Stimulated activated CD4-positive, alpha-beta T cell treated with anti-CD3 and anti-CD28 coated beads, Interleukin-2, amount 100 ng/mL, for 48 hours (primary cell): ENCODE results near the gene MAPKAP1.
A peak's percentile ranks its signal among the peaks of the same experiment; 100 is the strongest.

ENCODE experiments used
- DNase-seq, 2 donors: peaks; one replicate each; pipeline ENCODE4 v3.0.0-alpha.2; 2020

The MAPKAP1 gene

DNA sequence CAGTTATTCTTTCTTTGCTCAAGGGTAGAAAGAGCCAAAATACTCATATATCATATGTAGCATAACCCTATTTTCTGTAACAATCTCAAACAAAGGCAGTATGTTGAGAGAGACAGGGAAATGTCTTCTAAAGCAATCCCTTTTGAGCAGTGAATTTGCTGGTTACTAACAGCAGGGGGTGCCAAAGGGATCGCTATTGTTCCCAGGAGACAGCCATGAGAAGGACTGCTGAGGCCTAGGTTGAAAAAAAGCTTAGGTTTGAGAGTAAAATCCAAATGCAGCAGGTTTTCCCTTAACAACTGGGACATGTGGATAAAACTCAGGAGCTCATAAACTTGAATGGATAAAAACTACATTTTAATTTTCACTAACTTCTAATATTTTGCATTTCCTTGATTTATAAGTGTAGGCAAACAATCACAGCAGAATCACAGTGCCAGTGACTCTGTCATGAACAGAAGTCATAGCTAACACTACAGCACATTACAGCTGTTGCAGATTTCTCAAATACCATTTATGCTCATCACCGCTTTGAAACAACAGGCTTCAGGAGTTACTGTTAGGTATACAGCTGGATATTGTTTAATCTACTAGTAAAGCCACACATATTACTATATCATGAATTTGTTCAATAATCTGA lies 148.4 kb downstream of the MAPKAP1 start:
- peak; percentile 46 to 49 for DNase-seq

DNA sequence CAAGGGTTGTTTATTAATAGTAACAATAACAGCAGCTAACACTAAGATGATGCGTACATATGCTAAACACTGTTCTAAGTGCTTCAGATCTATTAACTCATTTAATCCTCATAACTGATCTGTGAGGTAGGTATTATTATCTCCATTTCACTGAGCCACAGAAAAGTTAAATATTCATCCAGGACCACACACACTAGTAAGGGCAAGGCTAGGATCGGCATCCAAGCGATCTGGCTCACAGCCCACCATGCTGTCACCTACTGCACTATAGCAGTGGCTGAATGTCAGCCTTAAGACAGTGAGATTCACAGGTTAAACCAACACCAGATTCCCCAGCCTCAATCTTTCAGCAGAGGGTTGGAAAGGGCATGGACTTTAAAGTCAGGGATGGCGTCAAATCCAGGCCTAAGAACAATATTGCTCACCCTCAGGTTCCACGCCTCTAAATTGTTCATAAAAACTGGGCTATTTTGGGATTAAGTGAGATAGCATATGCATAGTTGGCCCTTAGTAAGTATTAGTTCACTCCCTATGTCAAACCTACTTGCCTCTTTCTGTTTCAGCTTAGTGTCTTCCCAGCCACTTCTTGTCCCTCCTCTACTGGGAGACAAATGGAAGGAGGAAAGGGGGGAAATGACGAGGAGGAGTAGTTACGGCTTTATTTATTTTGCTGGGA lies 150.8 kb downstream of the MAPKAP1 start:
- DNase-seq = no peak

DNA sequence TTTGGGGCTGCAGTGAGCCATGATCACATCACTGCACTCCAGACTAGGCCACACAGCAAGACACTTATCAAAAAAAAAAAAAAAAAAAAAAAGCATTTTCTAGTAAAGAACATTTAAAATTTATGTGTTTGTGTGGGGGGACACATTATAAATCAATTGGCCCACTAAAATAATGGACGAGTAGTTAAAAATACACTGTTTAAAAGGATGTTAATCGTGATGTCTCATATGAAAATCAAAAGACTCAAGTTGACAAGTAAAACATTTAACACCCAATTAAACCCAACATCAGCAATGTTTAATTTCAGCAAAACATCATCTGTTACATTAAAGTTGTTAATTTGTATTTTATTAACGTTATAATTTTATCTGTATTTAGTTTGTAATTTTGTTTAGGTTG lies 152.3 kb downstream of the MAPKAP1 start:
- DNase-seq = no peak

DNA sequence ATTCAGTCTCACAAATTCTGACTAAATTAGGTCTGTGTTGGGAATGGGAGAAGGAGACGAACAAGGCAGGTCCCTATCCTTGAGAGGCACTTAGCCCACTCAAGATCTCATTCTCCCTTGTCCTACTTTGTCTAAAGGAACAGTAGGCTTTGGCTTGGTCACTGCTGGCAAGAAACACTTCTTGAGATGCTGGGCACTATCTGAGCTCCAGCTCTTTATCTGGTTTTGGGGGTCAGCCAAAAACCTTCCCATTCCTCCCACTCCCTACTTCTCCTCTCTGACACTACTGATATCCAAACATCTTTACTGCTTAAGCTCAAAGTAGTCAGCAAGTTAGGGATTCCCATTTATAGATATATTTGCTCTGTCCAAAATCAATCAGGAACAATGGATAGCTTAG lies 155.2 kb downstream of the MAPKAP1 start:
- no peak for DNase-seq

DNA sequence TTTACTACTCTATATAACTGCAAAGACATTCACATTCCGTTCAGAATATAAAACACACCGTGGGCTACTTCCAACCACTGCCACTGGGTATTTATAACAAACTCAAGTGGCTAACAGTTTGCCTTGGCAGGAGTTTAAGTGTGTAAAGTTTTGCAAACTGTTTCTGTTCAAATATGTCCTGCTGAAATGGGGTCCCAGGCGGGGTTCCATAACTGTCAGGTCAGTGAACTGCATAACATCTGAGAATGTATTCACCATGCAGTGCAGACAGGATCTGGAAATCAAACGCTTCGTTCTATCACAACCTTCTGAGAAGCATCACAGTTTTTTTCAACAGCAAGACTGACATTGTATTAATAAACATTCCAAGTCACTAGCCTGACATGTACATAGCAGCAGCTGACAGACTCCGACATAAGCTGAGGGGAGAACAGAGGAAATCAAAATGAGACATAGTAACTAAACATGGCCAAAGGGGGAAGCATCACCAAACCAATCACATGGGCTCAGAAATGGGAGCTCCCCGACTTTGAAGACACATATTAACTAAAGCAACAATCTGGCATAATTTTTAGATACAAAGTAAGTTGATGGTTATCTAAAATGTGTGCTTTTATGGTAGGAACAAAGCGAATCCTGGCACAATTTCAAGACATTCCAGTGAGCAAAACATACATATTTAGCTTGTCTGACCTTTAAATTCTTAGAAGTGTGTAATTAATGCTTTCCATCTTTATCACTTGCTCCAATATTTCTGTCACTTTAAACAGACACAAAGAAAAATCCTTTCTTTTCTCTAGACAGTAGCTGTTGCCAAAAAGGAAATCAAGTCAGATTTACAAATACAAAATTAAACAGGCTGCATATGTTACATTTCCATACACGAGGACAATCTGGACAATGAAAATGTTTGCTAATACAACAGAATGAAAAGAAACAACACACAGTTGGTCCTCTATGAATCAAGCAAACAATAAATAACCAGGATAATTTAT lies 156.8 kb downstream of the MAPKAP1 start:
- no peak for DNase-seq

DNA sequence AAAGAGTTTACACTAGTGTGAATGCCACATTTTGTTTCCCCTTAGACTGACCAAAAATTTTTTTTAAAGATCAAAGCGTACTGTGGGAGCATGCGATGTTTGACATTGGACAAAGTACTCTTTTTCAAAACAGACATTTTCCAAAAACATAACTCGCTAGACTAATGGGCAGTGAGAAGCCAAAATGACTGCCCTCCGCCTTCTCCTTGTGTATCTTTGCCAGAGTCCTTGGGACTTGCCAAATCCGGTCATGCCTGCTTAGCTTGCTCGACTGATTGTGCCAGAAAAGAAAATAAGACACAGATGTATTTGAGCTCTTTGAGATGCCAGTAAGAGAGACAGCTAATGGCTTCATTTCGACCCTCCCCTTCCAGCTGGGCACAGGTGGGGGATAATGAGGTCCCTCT lies 157.5 kb downstream of the MAPKAP1 start:
- DNase-seq = no peak

DNA sequence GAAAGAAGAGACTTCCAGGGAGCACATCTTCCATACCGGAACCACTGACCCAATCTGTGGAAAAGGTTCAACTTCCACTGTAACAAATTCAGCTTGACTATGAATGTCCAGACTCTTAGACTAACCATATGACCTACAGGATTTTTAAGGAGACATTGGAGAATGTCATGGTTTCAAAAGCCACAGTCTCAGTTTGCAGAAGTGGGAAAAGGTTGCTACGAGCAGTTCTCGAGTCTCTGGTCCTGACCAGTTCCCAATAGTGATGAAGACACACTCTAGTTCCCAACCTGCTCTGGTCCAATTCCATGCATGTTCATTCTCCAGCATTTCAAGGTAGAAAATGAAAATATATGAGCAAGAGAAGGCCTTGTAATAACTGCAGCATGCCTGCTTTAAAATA lies 158.0 kb downstream of the MAPKAP1 start:
- no peak for DNase-seq

DNA sequence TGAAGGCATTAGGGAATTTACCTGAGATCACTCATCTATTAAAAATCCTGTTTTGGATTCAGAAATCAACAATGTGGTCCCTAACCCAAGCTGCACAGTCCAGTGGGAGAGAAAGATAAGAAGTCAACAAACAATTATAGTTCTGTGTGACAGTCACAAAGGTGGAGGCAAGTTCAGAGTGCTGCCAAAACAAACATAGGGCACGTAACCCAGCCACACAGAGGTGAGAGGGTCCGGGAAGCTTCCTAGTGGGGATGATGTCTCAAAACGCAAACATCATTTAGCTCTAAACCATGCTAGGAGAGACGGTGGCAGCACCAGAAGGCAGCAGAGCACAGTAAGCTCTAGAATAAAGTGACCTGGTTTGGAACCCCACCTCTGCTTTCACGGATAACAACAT lies 158.9 kb downstream of the MAPKAP1 start:
- no peak for DNase-seq

DNA sequence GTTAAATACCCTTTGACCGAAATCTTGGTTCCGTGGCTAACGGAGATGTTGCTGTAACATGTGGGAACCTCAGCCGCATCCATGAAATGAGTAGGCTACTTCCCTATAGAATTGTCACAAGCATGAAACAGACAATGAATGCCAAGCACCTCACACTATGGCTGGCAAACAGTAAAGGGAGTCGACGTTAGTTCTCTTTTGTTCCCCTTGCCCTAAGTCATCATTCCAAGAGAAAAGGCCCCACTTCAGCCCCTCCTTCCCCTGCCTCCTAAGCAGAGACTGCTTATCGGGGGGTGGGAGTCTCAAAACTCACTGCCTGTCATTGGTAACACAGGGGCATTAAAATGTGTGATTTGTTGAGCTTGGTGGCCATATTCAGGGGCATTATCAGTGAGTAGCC lies 159.6 kb downstream of the MAPKAP1 start:
- DNase-seq = no peak

DNA sequence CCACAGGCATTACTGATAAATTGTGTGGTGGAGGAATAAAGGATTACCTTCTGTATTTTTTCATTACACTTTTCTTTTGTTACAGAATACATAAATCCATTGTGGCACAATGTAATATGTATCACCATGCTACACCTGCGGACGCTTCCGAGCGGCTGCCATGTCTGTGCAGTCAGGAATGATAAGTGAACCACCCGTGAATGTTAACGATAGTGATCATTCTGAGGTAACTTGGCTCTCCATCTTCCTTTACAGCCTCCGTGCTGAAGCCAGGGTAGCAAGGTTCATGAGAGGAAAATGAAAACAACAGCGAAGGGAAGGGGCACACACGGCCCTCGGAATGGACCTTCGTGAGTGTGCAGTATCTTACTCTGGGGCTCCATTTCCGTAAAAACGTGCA lies 161.2 kb downstream of the MAPKAP1 start:
- no peak for DNase-seq

DNA sequence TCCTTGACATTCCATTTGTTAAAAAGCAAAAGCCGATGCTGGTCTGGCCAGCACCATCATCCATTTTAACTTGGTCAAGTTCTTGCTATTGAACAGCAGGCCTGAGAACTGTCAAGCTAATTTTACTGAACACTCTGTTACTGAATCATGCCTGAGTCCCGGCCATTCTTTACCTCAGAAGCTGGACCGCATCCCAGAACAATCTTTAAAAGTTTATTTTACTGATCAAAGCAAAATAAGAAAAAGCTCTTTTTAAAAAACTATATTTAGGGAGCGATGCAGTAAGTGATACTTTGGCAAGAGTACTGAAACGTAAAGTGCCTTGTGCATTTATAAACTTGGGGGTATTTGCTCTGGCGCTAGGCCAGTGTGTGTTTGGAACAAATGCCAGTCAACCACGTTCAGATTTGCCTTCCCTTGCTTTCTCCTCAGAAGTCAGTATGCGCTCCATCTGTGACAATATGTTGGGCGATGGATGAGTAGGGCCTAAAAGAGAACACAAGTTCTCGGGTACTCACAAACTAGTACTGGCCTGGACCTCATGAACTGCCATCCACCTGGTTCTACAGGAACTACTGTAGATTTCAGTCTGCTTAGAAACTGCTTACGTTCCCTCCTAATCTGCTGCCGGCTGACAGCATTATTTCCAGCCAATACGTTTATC lies 161.9 kb downstream of the MAPKAP1 start:
- no peak for DNase-seq

DNA sequence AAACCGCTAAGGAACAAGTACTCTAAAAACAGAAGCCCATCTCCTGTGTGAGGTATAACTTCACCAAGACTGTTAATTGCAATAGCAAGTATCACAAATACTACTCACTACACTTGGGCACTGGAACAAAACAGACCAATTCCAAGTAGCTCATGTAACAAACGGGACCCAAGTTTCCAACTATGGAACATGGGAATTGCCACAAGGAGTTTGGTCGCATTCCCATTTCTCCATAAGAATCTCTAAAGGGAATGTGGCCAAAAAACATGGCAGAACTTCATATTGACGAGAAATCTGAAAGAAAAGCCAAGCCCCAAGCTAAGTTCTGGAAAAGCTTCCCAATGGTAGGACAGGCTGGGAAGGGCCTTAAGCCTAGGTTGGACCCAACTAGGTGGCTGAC lies 162.5 kb downstream of the MAPKAP1 start:
- no peak for DNase-seq

DNA sequence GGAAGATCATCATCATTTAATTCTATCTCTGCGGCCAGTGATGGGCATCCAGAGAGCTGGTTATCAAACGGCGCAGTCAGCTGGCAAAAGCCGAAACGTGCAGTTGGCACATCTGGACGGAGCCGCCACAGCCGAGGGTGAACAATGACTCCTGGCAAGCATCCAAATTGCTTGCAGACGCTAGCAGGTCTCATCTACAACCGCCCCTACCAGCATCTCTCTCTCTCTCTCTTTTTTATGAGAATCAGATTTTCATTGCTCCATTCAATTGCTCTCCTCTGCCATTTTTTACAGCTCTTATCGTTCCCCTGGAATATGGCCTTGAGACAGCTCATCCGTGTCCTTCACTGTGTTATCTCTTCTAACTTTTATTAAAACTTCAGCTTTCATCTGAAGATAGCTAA lies 165.2 kb downstream of the MAPKAP1 start:
- no peak for DNase-seq

DNA sequence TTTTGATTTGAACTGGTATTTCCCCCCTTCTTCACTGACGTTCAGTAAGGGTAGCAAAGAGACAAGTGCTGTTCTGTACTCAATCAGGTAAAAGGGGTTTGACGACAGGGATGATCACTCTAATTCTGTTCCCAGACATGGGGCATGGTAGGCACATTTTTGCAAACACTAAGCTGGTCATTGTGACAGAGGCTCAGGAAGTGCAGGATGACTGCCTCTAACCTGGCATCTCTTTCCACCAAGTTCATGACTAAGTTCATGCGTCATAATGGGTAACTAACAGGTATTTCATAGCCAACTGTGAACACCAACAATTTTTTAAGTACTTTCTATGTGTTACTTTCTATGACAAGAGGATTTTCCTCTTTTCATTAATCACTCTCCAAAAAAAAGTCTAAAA lies 166.5 kb downstream of the MAPKAP1 start:
- DNase-seq = no peak

DNA sequence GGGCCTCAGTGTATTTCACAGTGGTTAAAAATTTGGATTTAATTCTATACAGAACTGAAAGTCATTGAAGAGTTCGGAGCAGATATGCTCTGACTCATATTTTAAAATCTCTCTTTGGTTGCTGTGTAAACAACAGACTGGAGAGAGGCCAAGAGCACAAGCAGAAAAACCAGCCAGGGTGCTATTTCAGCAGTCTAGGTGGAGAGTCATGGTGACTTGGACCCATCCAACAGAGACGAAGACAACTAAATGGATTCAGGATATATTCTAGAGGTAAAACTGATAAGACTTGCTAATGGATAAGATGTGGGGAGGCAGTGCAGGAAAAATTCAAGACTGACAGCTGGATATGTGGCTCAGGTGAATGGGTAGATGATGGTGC lies 168.9 kb downstream of the MAPKAP1 start:
- DNase-seq = no peak

DNA sequence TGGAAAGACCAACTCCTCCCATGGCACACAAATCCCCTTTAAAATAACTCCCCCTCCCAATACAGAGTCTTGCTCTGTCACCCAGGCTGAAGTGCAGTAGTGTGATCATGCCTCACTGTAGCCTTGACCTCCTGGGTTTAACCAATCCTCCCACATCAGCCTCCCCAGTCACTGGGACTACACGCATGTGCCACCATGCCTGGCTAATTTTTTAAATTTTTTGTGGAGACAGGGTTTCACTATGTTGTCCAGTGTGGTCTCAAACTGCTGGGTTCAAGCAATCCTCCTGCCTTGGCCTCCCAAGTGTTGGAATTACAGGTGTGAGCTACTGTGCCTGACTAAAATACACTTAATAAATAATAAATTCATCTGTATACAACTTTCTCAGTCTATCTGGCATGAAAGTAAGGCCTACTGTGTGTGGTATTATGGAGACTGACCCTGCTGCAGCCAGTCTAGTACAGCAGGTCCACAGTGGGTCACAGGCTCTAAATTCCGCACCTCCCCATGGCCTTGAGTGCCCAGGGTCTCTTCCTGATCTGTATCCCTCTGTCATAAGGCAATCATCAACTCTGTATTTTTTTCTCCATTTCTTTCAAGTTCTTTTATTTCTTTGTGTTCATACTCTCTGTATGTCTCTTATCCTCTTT lies 169.4 kb downstream of the MAPKAP1 start:
- no peak for DNase-seq

DNA sequence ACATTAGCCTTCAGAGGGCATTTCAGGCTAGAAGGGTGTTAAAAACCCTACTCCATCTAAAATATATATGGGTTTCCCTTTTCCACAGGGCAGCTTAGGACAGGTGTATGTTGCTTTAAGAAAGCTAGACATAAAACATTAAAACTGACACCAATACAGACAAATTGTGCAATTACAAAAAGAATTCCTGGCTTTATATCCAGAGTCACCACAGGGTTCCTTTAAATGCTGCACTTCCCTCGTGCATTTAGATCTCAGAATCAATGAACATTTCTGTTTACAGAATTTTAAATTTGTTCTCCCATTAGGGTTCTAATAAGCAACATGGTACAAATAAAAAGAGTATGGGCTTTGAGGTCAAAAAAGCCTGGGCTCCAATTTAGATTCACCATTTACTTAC lies 170.2 kb downstream of the MAPKAP1 start:
- no peak for DNase-seq

DNA sequence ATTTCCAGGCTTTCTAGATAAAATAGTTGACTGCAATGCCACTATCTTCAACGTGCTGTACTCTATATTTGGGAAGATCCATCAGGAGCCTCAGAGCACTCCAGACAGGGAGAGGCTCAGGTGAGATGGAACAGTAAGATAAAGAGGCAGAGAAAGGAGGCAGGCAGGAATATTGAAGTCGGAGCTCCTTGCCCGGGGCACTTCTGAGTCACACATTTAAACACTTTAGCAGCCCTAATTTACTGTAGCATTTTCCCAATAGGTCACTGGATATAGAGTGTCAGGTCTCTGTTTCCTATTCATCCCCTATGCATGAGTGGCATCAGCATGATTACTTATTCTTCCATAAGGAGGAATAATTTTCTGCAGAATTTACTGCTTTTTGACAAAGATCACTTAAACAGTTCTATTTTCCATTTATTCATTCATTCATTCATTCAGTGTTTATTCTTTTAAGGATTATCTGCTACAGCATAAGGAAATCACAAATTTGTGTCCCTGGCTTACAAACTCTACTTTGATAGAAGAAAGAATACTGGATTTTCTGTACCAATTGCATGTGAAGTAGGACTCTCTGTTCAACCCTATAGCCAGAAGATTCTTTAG lies 170.7 kb downstream of the MAPKAP1 start:
- DNase-seq = no peak

DNA sequence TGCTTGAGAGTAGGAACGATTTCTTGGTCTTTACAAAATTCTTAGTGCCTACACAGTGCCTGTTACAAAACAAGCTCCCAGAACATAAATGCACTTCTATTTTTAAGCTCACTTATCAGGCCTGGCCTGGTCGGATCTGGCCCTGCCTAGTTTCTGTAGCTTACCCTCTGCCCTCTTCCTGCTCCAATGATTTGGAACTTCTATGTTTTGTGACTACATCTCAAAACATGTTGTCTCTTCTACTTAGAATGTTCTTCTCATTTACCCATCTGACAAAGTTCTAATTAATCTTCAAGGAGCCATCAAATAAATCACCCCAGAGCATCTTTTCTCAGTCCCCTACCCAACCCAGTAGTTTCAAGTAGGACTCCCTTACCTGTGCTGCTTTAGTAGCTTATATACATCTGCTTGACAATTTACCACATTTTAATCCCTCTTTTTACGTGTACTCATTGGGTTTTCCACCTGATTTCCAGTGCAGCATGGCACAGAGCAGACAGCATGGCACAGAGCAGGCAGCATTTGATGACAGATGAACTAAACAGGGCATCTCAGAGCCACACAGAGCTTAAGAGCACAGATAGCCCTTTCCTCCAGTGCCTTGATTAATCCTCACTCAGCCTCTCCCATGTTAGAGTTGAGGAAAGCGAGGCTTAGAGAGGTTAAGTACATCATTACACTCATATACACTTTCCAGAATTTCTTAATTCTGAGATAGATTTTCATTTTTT lies 171.9 kb downstream of the MAPKAP1 start:
- no peak for DNase-seq

DNA sequence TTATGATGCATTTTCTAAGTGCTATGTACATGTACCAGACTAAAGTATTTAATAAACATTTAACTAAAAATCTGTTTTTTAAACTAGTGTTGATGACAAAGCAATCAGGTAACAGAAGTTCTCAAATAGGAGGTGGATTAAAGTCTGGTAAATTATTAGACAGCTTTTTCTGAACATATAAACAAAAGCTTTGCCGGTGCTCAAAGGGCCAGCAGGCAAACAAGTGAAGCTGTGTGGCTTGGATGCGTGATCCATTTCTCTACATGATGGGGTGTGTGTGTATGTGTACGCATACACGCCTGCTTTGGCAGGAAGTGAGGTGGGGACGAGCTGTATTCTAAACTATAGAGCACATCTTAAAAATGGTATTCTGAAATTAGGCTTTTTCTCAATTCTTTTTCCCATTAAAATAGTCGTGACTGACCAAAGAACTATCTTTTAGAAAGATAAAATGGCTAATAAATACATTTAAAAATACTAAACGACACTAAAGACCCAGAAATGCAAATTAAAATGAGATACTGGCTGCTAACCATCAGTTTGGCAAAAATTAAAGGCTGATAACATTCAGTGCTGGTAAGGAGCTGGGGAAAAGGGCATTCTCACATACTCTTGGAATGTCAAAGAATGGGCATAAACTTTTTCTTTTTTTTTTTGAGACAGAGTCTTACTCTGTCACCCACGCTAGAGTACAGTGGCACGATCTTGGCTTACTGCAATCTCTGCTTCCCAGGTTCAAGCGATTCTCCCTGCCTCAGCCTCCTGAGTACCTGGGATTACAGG lies 174.0 kb downstream of the MAPKAP1 start:
- no peak for DNase-seq

DNA sequence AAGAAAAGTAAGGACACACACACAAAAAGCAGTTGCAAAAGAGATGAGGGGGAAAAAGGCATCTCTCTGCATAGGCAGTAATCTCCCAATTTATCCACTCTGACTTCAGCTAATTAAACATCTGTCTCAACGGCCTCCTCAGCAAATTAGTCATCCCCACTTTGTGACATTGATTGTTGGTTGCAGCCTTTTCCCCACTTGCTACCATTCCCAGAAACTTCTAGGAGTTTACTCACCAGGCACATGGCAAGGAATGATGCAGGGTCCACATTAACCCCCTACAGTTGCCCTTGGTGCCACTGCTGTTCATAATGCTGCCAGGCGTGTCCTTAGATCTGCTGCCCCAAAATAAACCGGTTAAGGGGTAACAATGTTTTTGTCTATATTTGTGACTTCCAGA lies 174.6 kb downstream of the MAPKAP1 start:
- no peak for DNase-seq
